ENCODE results near the gene C1orf159.
"Not testable (repeated sequence)": the region's sequence is repeated elsewhere in the genome, so short reads cannot be mapped to it uniquely, and the experiment has no call there.

The C1orf159 gene

DNA sequence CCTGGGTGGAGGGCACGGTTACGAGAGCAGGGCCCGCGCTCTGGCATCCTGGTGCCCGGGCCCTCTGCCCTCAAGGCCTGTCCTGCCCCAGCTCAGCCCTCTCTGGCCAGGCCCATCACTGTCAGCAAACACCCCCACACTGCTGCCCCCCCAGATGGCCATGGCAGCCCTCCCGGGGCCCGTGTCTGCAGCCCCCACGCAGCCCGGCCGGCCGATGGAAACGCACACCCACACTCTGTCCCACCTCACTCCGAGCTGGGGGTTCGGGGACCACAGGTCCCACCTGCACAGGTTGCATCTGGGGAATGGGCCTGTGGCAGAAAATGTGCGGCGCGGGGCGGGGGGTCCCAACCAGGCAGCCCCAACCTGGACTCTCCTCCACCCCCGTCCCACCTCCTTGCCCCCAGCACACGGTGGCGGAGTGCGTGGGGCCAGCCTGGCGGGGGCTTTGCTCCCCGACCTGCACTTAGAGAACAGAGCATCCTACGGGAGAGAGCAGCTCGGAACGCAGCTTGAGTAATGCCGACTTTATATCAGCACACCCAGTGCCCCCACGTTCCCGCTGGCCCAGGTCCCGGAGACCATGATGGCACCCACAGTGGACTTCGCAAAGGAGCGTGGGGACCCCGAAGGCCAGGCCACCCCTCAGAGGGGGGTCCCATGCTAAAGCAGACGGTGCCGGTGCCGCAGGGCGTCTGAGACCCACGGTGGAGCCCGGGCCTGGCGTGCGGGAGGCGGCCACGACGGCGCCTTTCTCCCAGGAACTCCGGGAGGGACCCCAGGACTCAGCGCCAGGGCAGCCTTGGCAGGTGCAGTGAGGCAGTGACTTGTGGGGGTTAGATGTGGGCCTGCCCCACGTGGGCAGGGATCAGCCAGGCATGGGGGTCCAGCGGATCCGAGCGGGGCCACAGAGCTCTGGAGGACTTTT is 34.3 kb downstream of the C1orf159 start:
- no peak for DNase-seq (ENCODE audit: low read depth, low spot score)

DNA sequence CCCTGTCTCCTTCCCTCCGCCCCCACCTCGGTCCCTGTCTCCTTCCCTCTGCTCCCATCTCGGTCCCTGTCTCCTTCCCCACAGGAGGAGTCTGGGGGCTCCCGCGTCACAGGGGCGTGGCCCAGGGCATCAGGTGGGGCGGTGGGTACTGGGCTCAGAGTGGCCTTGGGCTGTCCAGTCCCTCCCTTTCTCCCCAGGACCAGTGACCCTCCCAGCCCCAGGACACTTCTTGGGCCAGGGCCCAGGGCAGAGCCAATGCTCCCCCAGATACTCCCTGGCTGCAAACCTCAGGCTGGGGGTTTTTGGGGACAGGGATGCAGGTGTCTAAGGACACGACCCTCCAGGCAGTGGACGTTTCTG is 35.0 kb downstream of the C1orf159 start:
- no peak for DNase-seq (ENCODE audit: low read depth, low spot score)

DNA sequence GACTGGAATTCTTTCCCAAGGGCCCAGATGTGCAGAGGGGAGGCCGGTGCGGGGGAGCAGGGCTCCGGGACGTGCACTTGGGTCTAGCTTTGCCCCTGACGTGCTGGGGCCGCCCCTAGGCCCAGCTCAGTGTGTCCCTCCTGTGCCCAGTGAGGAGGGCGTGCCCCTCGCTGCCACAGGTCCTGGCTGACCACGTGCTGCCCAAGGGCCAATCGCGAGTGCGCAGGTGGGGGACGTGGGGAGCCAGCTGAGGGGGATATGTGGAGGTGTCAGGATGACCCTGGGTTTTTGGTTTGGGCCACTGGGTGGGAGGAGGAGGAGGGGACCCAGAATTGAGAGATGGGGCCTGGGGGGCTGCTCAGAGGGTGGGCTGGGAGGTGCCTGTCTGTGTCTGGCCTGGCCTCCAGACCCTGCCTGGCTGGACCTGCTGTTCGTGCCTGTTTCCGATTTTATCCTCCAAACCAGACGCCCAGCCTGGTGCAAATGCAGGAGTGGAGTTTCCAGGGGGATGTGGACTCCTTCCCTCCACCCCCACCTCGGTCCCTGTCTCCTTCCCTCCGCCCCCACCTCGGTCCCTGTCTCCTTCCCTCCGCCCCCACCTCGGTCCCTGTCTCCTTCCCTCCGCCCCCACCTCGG is 35.6 kb downstream of the C1orf159 start:
- DNase-seq (ENCODE audit: low read depth, low spot score), result no peak

DNA sequence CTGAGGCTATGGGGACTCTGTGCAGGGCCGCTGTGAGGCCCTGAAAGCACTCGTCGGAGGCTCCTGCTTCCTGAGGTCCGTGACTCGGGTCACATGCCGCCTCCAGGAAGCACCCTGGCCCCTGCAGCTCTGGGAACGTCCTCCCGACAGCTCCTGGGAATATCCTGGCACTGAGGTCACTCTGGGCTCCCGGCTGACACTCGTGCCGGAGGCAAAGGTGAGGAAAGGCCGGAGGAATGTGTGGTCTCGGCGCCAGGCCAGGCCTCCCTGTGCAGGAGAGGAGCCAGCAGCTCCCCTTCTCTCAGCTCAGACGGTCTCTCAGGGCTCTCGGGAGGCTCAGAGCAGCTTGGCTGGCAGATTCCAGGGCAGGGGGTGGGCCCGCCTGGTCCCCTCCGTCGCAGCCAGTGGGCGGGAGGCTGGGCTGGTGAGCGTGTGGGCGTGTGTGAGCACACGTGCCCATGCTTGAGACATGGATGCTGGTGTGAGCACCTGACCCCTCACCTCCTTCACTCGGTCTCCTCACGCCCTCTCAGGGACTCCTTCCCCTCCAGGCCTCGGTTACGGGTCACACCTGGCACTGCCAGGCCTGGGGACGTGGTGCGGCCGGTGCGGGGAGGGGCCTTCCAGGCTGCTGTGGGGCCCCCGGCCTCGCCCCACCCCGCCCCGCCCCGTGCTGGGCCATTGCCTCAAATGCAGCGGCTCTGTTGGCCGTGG is 36.3 kb downstream of the C1orf159 start:
- no peak for DNase-seq (ENCODE audit: low read depth, low spot score)

DNA sequence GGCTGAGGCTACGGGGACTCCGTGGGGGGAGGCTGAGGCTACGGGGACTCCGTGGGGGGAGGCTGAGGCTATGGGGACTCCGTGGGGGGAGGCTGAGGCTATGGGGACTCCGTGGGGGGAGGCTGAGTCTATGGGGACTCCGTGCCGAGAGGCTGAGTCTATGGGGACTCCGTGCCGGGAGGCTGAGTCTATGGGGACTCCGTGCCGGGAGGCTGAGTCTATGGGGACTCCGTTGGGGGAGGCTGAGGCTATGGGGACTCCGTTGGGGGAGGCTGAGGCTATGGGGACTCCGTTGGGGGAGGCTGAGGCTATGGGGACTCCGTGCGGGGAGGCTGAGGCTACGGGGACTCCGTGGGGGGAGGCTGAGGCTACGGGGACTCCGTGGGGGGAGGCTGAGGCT is 38.5 kb downstream of the C1orf159 start:
- DNase-seq (ENCODE audit: low read depth, low spot score), result not testable (repeated sequence)

DNA sequence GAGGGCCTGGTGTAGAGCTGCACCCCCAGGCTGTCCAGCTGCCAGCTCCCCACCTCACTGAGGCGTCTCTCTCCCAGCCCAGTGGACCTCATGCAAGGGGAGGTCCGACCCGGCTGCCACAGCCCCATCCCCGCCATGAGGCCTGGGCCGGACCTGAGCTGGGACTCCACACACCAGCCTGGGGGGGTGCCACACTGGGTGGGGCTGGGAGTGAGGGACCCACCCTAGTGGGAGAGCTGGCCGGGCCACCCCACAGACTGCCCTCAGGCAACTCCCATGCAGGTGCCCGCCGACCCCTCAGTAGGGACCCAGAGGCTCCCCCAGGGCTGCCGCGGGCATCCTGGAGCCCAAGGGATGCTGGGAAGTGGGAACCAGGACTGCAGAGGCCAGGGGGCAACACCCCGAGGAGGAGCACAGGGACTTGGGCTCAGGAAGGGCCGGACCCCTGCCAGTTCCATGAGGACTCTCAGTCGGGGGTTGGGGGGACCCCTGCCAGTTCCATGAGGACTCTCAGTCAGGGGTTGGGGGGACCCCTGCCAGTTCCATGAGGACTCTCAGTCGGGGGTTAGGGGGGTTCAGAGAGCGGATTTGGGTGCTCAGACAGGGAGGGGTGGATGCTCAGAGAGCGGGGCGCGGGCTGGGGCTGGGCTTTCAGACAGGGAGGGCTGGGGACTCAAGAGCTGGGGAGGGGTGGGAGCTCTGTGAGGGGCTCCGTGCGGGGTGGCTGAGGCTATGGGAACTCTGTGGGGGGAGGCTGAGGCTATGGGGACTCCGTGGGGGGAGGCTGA is 40.5 kb downstream of the C1orf159 start:
- no peak for DNase-seq (ENCODE audit: low read depth, low spot score)

DNA sequence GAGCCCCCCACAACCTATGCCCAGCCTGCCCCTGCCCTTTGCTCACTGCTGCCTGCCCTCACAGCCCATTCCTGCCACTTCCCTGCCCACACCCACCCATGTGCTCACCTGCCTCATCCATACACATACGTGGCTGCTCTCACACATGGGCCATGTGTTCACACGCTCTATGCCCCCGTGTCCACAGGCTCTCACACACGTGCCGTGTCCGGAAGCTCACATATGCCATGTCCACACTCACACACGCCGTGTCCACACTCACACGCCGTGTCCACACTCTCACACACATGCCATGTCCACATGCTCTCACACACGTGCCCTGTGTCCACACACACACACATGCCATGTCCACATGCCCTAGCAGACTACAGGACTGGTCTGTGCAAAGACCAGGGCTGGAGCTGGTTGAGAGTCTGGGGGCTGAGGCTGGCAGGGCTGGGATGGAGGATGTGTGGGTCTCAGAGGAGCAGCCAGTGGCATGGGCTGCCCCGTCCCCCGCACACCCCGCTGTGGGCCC is 41.2 kb downstream of the C1orf159 start:
- no peak for DNase-seq (ENCODE audit: low read depth, low spot score)

DNA sequence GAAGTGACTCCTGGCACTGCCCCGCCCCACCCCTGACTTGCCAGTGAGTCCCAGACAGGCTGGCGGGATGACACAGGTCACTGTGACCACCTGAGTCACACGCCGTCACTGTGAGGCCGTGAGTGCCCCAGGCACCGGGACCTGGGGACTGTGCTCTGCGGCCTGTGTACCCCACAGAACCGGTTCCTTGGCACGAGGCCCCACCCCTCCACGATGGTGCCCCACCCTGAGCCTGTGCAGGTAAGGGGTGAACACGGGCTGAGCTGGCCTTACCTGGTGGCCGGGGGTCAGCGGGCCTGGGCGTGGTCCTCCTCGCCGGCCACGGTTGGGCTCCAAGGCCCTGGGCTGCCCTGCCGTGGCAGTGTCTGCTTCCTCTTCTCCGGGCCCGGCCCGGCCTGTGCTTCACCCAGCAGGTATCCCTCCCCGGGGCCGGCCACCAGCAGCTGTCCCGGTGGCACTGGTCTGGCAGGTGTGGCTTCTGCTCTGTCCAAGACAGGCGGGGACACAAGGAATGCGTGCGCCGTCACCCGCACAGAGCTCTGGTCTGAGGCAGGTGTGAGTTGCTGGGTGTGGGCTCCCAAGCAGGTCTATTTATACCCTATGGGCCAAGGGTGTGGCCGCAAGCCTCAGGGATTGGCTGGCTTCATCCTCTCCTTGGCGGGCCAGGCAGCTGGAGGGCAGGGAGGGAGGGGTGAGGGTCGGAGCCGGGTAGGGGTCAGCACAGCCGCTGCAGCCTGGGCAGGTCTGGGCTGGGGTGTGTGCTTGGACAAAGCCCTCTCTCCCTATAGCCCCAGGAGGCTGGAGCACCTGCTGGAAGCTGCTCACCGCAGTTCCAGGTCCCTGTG is 41.9 kb downstream of the C1orf159 start, which contains the start of gene RNF223:
Gene RNF223, minus strand, starts transcription at position 564 of the 845 bp plus-strand sequence. CDS start 1,740 bp downstream, outside the sequence.
- no peak for DNase-seq (ENCODE audit: low read depth, low spot score)

DNA sequence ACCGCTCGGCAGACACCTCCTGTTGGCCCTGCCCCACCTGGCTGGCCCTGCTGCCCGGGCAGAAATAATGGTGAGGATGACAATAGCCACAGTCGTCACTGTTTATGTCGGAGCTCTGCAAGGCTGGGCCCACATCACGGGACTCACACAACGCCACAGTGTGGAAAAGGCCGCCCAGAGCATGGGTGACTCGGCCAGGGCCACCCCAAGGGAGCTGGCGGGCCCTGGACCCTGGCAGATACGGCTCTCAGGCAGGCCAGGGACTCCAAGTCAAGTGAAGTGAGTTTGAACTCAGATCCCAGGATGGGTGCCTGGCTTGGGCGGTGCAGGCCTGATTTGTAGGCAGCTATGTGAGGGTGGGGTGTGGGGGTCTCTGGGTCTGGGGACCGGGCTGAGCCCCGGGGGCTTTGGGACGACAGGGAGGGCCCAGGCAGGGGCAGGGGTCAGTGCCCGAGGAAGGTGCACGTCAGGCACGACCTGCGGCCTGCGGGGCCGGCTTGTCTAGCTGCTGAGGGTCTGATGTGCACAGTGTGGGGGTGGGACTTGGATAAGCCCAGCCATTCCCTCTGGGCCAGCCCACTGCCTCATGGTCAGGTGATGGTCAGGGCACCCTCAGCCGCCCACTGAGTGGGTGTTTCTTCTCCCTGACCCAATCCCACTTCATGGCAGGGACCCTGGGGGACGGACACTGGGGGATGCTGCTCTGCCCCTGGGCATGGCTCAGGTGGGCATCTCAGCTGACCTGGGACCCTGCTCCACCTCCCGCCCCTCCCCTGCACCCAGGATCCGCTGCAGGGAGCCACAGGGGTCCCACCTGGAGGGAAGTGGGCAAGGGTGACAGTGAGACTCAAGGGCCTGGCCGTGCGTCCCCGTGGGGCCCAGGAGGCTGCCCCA is 42.8 kb downstream of the C1orf159 start:
- DNase-seq (ENCODE audit: low read depth, low spot score), result no peak

DNA sequence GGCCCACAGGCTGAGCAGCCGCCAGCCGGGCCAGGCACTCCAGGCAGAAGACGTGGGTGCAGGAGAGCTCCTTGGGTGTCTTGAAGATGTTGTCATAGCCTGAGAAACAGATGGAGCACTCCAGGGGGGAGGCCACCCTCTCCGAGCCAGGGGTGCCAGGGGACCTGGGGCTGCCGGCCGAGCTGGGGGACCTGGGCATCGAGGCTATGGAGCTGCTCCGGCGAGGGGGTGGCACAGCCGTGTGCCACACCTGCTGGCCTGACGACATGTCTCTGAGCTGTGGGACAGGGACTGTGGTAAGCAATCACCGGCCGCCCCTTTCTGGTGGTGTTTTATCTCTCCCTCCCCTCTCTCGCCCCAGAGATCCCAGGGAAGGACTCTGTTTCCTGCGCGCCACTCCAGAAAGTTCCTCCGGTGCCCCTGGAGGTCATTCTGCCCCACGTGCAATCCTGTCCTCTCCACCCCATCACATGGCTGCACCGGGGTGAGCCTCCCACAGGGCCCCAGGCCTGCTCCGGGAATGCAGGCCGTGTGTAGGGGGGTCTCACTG is 43.5 kb downstream of the C1orf159 start:
- no peak for DNase-seq (ENCODE audit: low read depth, low spot score)

DNA sequence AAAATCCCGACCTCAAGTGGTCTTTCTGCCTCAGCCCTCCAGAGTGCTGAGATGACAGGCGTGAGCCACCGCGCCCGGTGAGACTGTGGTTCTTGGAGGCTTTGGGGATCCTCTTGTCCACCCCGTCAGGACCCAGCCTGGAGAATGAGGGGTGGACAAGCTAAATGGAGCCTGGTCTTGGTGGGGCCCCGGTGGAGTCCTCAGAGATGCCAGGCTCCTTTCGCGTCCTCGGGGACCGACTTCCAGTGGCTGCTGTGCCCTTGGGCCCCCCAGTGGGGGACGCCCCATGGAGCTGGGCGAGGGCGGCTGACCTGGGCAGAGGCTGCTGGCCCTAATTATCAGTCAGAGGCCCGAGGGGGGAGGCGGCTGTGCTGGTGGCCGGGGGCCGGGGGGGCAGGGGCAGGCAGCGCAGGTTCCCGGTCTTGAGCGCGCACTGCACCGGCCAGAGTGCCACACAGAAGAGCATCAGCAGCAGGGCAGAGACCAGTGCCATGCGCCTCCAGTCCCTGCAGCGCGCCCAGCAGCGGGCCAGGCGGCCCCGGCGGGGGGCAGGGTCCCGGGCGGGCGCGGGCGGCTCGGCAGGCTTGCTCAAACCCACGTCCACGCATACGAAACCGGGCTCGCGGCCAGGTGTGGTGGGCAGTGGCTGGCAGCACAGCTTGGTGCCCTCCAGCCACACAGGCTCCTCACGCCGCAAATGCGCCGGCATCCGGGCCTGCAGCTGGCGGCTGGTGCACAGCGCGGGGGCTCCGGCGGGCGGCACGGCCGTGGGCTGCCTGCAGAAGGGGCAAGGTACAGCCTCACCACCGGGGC is 44.2 kb downstream of the C1orf159 start:
- DNase-seq (ENCODE audit: low read depth, low spot score), result no peak

DNA sequence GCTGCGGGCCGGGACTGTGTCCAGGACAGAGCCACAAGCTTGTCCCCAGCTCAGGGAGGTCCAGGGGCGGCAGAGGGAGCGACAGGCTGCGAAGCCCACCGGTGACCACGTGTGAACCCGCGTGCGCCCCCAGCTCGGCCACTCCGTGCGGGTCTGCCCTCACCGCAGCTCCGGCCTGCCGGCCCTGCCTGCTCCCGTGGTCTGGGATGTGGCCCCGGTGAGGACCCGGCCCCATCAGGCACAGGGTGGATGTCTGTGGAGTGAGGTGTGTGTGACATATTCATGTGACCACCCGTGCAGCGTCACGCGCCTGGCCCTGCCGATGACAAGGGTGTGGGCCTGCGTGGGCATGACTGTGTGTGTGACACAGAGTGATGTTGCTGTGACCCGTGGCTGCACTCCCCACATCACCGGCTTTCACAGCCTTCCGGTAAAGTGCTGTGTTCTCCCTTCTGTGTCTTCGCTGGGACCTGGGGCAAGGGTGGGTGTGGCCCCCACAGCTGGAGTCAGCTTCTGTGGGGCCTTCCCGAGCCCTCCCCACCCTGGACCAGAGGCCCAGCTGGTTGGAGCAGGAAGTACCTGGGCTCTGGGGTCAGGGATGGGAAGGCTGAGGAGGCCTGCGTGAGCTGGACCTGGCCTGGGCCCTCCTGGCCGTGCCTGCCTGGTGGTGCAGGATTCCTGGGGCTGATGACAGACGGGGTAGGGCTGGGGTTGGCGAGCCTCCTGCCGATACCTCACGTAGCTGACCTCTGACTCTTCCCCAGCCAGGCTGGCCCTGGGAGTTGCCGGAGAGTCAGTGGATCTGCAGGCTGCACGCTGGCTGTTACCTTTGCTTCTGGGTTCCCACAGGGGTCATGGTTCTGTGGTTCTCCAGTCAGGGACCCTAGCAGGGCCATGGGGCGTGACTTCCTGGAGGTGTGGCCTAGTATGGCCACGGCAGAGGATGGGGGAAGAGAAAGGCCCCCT is 45.9 kb downstream of the C1orf159 start:
- DNase-seq (ENCODE audit: low read depth, low spot score), result no peak

DNA sequence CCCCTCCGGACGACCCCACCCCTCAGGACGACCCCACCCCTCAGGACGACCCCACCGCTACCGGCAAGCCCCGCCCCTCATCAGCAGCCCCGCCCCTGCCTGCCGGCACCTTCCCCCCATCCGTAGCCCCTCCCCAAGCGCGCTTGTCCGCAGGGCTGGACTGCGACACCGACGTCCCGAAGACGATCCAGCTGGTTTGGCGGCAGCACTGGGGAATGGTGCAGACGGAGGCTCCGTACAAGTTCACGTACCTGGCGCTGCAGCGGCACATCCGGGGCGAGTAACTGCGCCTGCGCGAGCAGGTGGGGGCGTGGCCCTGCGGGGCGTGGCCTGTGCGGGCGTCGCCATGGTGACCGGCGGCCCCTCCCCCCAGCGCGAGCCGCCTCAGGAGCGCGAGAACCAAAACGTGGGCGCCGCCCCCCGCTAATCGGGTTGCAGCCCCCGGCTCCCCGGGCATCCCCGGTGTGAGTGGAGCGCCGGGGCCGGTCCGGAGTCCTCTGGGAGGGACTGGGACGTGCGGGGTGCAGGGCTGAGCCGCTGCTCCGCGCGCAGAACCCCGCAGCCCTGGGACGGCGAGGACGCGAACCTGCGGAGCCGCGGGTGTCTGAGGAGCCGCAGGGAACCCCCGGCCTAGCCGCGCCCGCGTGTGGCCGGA is 46.7 kb downstream of the C1orf159 start:
- no peak for DNase-seq (ENCODE audit: low read depth, low spot score)

DNA sequence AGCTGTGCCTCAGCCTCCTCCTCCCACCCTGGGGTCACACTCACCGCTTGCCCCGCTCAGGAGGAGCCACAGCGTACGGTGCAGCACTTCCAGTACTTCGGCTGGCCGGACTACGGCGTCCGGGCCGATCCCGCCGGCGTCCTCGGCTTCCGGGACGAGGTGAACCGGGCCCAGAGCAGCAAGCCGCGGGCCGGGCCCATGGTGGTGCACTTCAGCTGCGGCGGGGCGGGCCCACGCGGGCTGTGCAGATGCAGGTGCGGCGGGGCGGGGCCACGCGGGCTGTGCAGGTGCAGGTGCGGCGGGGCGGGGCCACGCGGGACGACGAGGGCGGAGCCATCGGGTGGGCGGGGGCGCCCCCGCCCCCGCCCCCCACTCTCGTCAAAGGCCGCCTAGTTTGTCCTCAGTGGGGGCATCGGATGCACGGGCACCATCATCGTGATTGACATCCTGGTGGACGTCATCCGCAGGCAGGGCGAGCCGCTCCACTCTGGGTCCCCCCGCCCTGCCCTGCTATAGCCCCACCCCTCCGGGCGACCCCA is 47.3 kb downstream of the C1orf159 start:
- no peak for DNase-seq (ENCODE audit: low read depth, low spot score)

DNA sequence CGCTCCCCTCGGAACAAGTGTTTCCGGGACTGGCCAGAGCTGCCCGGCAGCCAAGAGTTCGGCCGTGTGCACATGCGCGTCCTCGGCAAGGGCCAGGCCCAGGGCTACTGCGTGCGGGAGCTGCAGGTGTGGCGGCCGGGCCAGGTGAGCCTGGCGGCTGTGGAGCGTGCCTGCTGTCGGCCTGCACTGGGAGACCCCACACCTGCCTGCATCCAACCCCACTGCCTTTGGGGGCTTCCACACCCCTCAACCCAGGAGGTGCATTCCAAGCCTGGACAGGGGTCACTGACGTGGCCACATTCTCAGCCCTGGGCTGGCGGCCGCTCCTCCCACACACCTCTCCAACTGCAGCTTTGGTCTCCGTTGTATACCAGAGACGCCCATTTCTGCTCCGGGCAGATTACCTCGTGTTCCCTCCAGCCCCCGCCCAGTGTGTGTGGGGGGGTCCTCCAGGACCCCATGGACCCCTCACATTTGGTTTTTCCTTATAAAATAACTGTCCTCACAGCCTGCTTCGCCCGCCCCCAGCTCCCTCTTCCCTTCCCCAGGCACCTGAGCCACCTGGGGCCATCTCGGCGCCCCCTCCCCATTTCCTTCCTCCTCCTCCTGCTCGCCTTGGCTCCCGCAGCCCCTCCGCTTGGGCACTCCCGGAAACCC is 47.9 kb downstream of the C1orf159 start:
- no peak for DNase-seq (ENCODE audit: low read depth, low spot score)
